ENCODE results near the gene PLA2G10.
"Not testable (repeated sequence)": the region's sequence is repeated elsewhere in the genome, so short reads cannot be mapped to it uniquely, and the experiment has no call there.

The PLA2G10 gene

GRCh38 chr16:14667347-14668266 lies 26.5 kb downstream of the PLA2G10 start:
- DNase-seq (ENCODE audit: low read depth): no peak

- DNase-seq (ENCODE audit: low read depth): no peak
These were observed 36.0 kb downstream of the PLA2G10 start for GRCh38 chr16:14658063-14658462.

GRCh38 chr16:14652726-14653125 lies 41.4 kb downstream of the PLA2G10 start:
- no peak for DNase-seq (ENCODE audit: low read depth)

- DNase-seq (ENCODE audit: low read depth): no peak
These were observed 43.5 kb downstream of the PLA2G10 start for GRCh38 chr16:14650629-14651028.

- no peak for DNase-seq (ENCODE audit: low read depth)
These were observed 44.3 kb downstream of the PLA2G10 start for GRCh38 chr16:14649816-14650215.

- DNase-seq (ENCODE audit: low read depth): no peak
These were observed 52.2 kb downstream of the PLA2G10 start for GRCh38 chr16:14641926-14642325.

- DNase-seq (ENCODE audit: low read depth): no peak
These were observed 52.9 kb downstream of the PLA2G10 start for GRCh38 chr16:14641206-14641605.

GRCh38 chr16:14640538-14640937 lies 53.6 kb downstream of the PLA2G10 start:
- no peak for DNase-seq (ENCODE audit: low read depth)

GRCh38 chr16:14636951-14637240 lies 57.2 kb downstream of the PLA2G10 start:
- not testable (repeated sequence) for DNase-seq (ENCODE audit: low read depth)

- not testable (repeated sequence) for DNase-seq (ENCODE audit: low read depth)
These were observed 57.7 kb downstream of the PLA2G10 start for GRCh38 chr16:14636179-14636950.

- no peak for DNase-seq (ENCODE audit: low read depth)
These were observed 58.5 kb downstream of the PLA2G10 start for GRCh38 chr16:14635395-14636165.

- no peak for DNase-seq (ENCODE audit: low read depth)
These were observed 59.8 kb downstream of the PLA2G10 start for GRCh38 chr16:14634389-14634725.

- peak; percentile 99 for DNase-seq (ENCODE audit: low read depth)
These were observed 61.2 kb downstream of the PLA2G10 start, which contains the start of gene BFAR for GRCh38 chr16:14632693-14633569. Gene BFAR, plus strand, starts transcription at chr16:14632951. Its CDS starts 11,396 bp downstream, at chr16:14644347.

- DNase-seq (ENCODE audit: low read depth): not testable (repeated sequence)
These were observed 63.3 kb downstream of the PLA2G10 start for GRCh38 chr16:14630620-14631330.

- DNase-seq (ENCODE audit: low read depth): peak; percentile 93
These were observed 64.0 kb downstream of the PLA2G10 start, which contains the start of gene PARN for GRCh38 chr16:14629919-14630619. Gene PARN, minus strand, starts transcription at chr16:14630260. Its CDS starts 135 bp downstream, at chr16:14630125.

- DNase-seq (ENCODE audit: low read depth): no peak
These were observed 64.5 kb downstream of the PLA2G10 start for GRCh38 chr16:14629612-14629918.

GRCh38 chr16:14628806-14629611 lies 65.1 kb downstream of the PLA2G10 start:
- DNase-seq (ENCODE audit: low read depth): no peak

- DNase-seq (ENCODE audit: low read depth): no peak
These were observed 67.0 kb downstream of the PLA2G10 start for GRCh38 chr16:14627078-14627477.

Measured in stimulated activated CD8-positive, alpha-beta memory T cell treated with anti-CD3 and anti-CD28 coated beads, Interleukin-15, amount 100 ng/mL, for 1 hour (primary cell).